Fibroblast of lung (primary cell): ENCODE measurements around the gene RASSF1. TPM values are rescaled to one million over a fixed set of nuclear protein-coding genes. Genes with fewer than 3 reads are reported as not detected.

Experiments
- DNase-seq, 2 donors: peaks; one replicate each; pipeline versions ENCODE4 v3.0.0 to v3.0.0-alpha.2; 2010; ENCODE audit warnings: low read depth in 2 of 2
- H2AFZ ChIP-seq: 2 replicates; pipeline ENCODE4 v1.5.1; 2012; ENCODE audit warnings: low read length, control low read depth, inconsistent platforms
- H3K27ac ChIP-seq: 2 replicates; pipeline ENCODE4 v1.5.1; 2011; ENCODE audit warnings: low read length, control low read depth; ENCODE audit not compliant: insufficient read depth
- H3K27me3 ChIP-seq: 2 replicates; pipeline ENCODE4 v1.5.1; 2011; ENCODE audit warnings: mild to moderate bottlenecking, low read length; ENCODE audit not compliant: control insufficient read depth, insufficient read depth
- H3K36me3 ChIP-seq: 2 replicates; pipeline ENCODE4 v1.5.1; 2011; ENCODE audit warnings: low read length; ENCODE audit not compliant: control insufficient read depth, insufficient read depth
- H3K4me1 ChIP-seq: 2 replicates; pipeline ENCODE4 v1.5.1; 2011; ENCODE audit warnings: low read length; ENCODE audit not compliant: control insufficient read depth, insufficient read depth; ENCODE audit errors: extremely low read depth
- H3K4me2 ChIP-seq: 2 replicates; pipeline ENCODE4 v1.5.1; 2011; ENCODE audit warnings: low read length, control low read depth; ENCODE audit not compliant: insufficient read depth; ENCODE audit errors: extremely low read depth
- H3K4me3 ChIP-seq, 4 experiments: fragments of 200-600 bp in 1 of 4; sonication (generic) in 1 of 4; replicated peaks in 1 of 4; 2 replicates each; pipeline ENCODE4 v1.5.1; 2011 to 2016; ENCODE audit warnings: low read length in 4 of 4, low read depth in 3 of 4, mild to moderate bottlenecking in 3 of 4, control low read depth in 2 of 4, inconsistent platforms in 1 of 4, mixed read lengths in 1 of 4; ENCODE audit not compliant: insufficient read depth in 1 of 4; ENCODE audit errors: control extremely low read depth in 1 of 4
- H3K79me2 ChIP-seq: 2 replicates; pipeline ENCODE4 v1.5.1; 2012; ENCODE audit warnings: mild to moderate bottlenecking, low read length, inconsistent platforms; ENCODE audit not compliant: control insufficient read depth, insufficient read depth
- H3K9ac ChIP-seq: 2 replicates; pipeline ENCODE4 v1.5.1; 2011; ENCODE audit warnings: mild to moderate bottlenecking, low read length, control low read depth; ENCODE audit not compliant: insufficient read depth
- H3K9me3 ChIP-seq: 2 replicates; pipeline ENCODE4 v1.5.1; 2012; ENCODE audit warnings: low read depth, low read length; ENCODE audit not compliant: control insufficient read depth, insufficient read depth
- H4K20me1 ChIP-seq: 2 replicates; pipeline ENCODE4 v1.5.1; 2011; ENCODE audit warnings: low read length; ENCODE audit not compliant: control insufficient read depth, insufficient read depth; ENCODE audit errors: extremely low read depth
- EZH2 ChIP-seq: IDR thresholded peaks from 2 replicates; pipeline ENCODE4 v1.5.1; 2012; ENCODE audit warnings: low read length, control low read depth, mild to moderate bottlenecking; ENCODE audit errors: missing control alignments
- polyA plus RNA-seq, 2 donors: library from polyadenylated mRNA; depleted of rRNA in 1 of 2; stranded (reverse) in 1 of 2; unstranded in 1 of 2; fragments of >200 nt; gene quantifications; 2 replicates each; pipeline ENCODE4 v1.2.1, GENCODE V29; 2011 to 2012; ENCODE audit warnings: missing spikeins in 1 of 2
- total RNA-seq: library from RNA; depleted of rRNA; stranded (reverse); fragments of >200 nt; gene quantifications from 2 replicates; pipeline ENCODE4 v1.2.1, GENCODE V29; 2014
- TF ChIP-seq, protein P1 (sequence below), 2 donors: IDR thresholded peaks in 1 of 2; conservative IDR thresholded peaks in 1 of 2; 1 replicate in 1 of 2; 2 replicates in 1 of 2; pipeline ENCODE4 v1.5.1; 2011 to 2012; ENCODE audit warnings: low read length in 2 of 2, control low read depth in 1 of 2, inconsistent platforms in 1 of 2, low read depth in 1 of 2, mild to moderate bottlenecking in 1 of 2

RASSF1 gene
- total and polyA plus RNA-seq, 2 donors (not counting 1 experiment from before 2014, with no cell fraction given): 32.4 to 41.7 TPM

DNA sequence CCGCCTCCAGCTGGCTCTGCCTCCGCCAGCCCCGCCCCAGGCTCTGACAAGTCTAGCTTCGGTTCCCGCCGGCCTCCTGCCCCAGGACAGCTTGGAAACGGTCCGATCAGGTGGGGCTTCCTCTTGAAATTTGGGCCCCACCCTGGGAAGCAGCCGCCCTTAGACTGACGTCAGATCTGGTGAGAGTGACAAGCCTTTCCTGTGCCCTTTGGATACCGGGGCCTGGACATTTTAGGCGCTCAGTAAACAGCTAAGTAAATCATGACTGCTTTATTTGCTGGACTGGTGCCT, 41.1 kb downstream of the RASSF1 start:
- H3K36me3 ChIP-seq: peaks cover 2% of the 10 kb centered on the region
- peak overlapping the region; percentile 39 to 60 (median 48) for H3K4me3 ChIP-seq

GRCh38 chr3:50298836-50299637, 41.6 kb downstream of the RASSF1 start, which contains the start of the genes HYAL3 and NAA80:
HYAL3 (minus strand) TSS chr3:50299405; CDS start chr3:50295602, 3,803 bp downstream.
NAA80 (minus strand) TSS chr3:50299405; CDS start chr3:50297463, 1,942 bp downstream.
- H3K27me3 ChIP-seq: no peaks in the 10 kb centered on the region
- peak within 1 kb of the TSS; percentile 92 for H3K27ac ChIP-seq
- H3K4me1 ChIP-seq: peaks cover 15% of the 10 kb centered on the region
- H3K4me2 ChIP-seq: peak within 1 kb of the TSS; percentile 93
- H3K4me3 ChIP-seq: peak within 1 kb of the TSS; percentile 65 to 92 (median 88)
- TF ChIP-seq EZH2: no peak
- TF ChIP-seq, protein P1, sequence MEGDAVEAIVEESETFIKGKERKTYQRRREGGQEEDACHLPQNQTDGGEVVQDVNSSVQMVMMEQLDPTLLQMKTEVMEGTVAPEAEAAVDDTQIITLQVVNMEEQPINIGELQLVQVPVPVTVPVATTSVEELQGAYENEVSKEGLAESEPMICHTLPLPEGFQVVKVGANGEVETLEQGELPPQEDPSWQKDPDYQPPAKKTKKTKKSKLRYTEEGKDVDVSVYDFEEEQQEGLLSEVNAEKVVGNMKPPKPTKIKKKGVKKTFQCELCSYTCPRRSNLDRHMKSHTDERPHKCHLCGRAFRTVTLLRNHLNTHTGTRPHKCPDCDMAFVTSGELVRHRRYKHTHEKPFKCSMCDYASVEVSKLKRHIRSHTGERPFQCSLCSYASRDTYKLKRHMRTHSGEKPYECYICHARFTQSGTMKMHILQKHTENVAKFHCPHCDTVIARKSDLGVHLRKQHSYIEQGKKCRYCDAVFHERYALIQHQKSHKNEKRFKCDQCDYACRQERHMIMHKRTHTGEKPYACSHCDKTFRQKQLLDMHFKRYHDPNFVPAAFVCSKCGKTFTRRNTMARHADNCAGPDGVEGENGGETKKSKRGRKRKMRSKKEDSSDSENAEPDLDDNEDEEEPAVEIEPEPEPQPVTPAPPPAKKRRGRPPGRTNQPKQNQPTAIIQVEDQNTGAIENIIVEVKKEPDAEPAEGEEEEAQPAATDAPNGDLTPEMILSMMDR (conservative IDR thresholded peaks at IDR 0.05 in 1 of 2, IDR thresholded peaks at IDR 0.05 in 1 of 2; ENCODE audit: low read depth in 1 of 2, low read length in 2 of 2): peak in 1 of 2 donors; percentile 2
- no peaks in the 10 kb centered on the region for H3K79me2 ChIP-seq
- H3K9me3 ChIP-seq: no peaks in the 10 kb centered on the region
- H4K20me1 ChIP-seq: no peaks in the 10 kb centered on the region
- H3K36me3 ChIP-seq: peaks cover 2% of the 10 kb centered on the region
- DNase-seq: peak; percentile 99 to 100
- H3K9ac ChIP-seq: peak within 1 kb of the TSS; percentile 84
- peak within 1 kb of the TSS; percentile 96 for H2AFZ ChIP-seq

More for the DNA sequence above, 41.1 kb downstream of the RASSF1 start:
- H2AFZ ChIP-seq: peak overlapping the region; percentile 60
- H3K27ac ChIP-seq: peak overlapping the region; percentile 82
- H3K9ac ChIP-seq: peak overlapping the region; percentile 68
- no peaks in the 10 kb centered on the region for H3K79me2 ChIP-seq
- TF ChIP-seq EZH2: no peak
- TF ChIP-seq, protein P1 (conservative IDR thresholded peaks at IDR 0.05 in 1 of 2, IDR thresholded peaks at IDR 0.05 in 1 of 2; ENCODE audit: low read depth in 1 of 2, low read length in 2 of 2): no peak
- peak overlapping the region; percentile 89 for H3K4me2 ChIP-seq
- no peaks in the 10 kb centered on the region for H3K27me3 ChIP-seq
- no peaks in the 10 kb centered on the region for H4K20me1 ChIP-seq
- H3K9me3 ChIP-seq: no peaks in the 10 kb centered on the region
- DNase-seq: no peak
- peaks cover 15% of the 10 kb centered on the region for H3K4me1 ChIP-seq

DNA sequence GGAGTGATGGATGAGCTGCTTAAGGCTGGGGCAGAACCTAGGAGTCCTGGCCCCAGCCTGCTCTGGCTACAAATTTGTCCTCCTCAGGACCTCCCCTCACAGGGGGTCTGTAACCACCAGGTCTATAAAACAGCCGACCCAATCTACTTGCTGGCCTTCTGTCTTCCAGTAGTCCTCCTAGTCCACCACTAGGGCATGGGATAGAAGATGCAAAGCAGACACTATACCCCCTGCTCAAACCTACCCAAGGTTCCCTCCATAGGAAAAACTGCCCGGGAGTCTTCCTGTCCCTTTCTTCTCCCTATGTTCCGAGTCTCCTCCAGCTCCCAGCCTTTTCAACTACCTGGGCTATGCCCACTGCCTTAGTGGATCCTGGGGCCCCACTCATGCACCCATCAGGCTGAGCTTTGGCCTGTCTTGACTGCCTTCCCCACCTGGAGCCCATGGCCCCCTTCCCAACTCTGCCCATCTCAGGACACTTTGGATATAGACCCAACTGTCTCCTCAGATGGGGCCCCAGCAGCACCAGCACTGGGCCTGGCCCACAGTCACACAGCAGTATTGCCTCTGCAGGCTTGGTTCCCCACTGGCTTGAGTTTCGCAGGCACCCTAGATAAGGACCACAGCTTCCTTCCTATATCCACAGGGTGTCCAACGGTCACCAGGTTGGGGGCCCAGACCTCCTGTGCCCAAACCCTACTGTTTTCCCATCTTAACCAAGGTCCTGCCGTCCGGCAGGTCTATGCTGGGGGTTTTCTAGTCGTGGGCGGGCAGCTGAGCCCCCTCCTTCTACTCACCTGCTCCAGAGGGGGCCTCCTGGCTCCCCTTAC, 42.5 kb downstream of the RASSF1 start:
- Histone ChIP-seq H3K27me3 (no peaks in the 10 kb centered on the region), H2AFZ (no peak overlapping the region), H3K4me2 (peak overlapping the region; percentile 93), H3K9ac (peak overlapping the region; percentile 84), H3K79me2 (no peaks in the 10 kb centered on the region), H3K36me3 (peaks cover 2% of the 10 kb centered on the region), H3K9me3 (no peaks in the 10 kb centered on the region), H3K4me3 (peak overlapping the region; percentile 65 to 92 (median 88)), H3K27ac (peak overlapping the region; percentile 92), H4K20me1 (no peaks in the 10 kb centered on the region), H3K4me1 (peaks cover 15% of the 10 kb centered on the region)
- DNase-seq: no peak
- TF ChIP-seq EZH2: no peak
- TF ChIP-seq, protein P1 (conservative IDR thresholded peaks at IDR 0.05 in 1 of 2, IDR thresholded peaks at IDR 0.05 in 1 of 2; ENCODE audit: low read depth in 1 of 2, low read length in 2 of 2): peak in 1 of 2 donors; percentile 17
